Measurements from ENCODE around the gene CHTF18.

DNA sequence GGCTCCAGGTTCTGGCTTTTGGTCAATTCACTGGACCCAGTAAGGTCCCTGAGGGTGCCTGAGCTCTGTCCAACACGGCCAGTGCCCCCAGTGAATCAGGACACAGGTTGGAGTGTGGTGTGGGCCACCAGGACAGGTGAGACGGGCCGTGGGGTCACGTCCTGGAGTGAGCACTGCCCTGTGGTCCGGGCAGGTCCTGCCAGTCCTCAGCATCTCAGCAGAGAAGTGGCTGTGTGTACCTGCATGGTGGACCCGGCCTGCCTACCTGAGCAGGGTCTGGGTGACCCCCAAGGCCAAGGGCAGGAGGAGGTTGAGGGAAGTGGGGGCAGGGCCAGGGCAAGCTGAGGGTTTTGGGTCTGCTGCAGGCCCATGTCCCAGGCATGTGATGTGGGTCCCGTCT is 14.0 kb downstream of the CHTF18 start:
- TF ChIP-seq SMAD4 (CRISPR knock-in tag; conservative IDR thresholded peaks at IDR 0.05): no peak
- no peak for TF ChIP-seq EP400 (IDR thresholded peaks at IDR 0.05)
